Fibroblast of lung (primary cell): ENCODE data around the gene SYT8.

Source experiments
- EZH2 ChIP-seq: IDR thresholded peaks from 2 replicates; pipeline ENCODE4 v1.5.1; 2012; ENCODE audit warnings: low read length, control low read depth, mild to moderate bottlenecking; ENCODE audit errors: missing control alignments
- TF ChIP-seq, protein P1 (sequence below), 2 donors: IDR thresholded peaks in 1 of 2; conservative IDR thresholded peaks in 1 of 2; 1 replicate in 1 of 2; 2 replicates in 1 of 2; pipeline ENCODE4 v1.5.1; 2011 to 2012; ENCODE audit warnings: low read length in 2 of 2, control low read depth in 1 of 2, inconsistent platforms in 1 of 2, low read depth in 1 of 2, mild to moderate bottlenecking in 1 of 2

DNA sequence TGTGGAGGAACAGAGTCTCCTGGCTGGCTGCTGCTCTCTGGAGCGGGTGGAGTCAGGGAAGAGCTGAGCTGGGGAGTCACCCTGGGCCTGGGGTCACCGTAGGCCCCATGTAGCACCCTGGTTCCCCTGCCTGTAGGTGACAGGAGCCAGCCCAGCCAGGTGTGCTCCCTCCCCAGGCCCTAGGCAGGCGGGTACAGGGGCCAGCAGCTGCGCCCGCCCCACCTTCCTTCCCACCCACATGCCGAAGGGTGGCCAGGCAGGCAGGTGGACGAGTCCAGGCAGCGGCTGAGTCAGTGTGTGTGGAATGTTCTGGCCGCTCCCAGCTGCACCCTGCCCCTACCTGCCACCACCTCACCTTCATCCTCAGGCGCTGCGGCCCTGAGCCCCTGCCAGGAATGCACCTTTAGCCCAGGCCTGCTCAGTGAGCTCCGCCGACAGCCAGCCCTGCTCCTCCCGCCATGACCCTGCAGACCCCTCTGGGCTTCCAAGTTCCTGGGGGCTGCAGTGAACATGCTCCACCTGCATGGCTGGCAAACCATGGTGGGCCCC is 654 bp upstream of the SYT8 start:
- TF ChIP-seq, protein P1, sequence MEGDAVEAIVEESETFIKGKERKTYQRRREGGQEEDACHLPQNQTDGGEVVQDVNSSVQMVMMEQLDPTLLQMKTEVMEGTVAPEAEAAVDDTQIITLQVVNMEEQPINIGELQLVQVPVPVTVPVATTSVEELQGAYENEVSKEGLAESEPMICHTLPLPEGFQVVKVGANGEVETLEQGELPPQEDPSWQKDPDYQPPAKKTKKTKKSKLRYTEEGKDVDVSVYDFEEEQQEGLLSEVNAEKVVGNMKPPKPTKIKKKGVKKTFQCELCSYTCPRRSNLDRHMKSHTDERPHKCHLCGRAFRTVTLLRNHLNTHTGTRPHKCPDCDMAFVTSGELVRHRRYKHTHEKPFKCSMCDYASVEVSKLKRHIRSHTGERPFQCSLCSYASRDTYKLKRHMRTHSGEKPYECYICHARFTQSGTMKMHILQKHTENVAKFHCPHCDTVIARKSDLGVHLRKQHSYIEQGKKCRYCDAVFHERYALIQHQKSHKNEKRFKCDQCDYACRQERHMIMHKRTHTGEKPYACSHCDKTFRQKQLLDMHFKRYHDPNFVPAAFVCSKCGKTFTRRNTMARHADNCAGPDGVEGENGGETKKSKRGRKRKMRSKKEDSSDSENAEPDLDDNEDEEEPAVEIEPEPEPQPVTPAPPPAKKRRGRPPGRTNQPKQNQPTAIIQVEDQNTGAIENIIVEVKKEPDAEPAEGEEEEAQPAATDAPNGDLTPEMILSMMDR (conservative IDR thresholded peaks at IDR 0.05 in 1 of 2, IDR thresholded peaks at IDR 0.05 in 1 of 2; ENCODE audit: low read depth in 1 of 2, low read length in 2 of 2), result no peak
- no peak for TF ChIP-seq EZH2
